RKO (cell line): Measurements from ENCODE around the gene MAGI1.
"Not testable (repeated sequence)": the region's sequence is repeated elsewhere in the genome, so short reads cannot be mapped to it uniquely, and the experiment has no call there.

Experiments used
- DNase-seq: peaks from one replicate; pipeline ENCODE4 v3.0.0-alpha.2; 2016; ENCODE audit warnings: low spot score

MAGI1 gene

DNA sequence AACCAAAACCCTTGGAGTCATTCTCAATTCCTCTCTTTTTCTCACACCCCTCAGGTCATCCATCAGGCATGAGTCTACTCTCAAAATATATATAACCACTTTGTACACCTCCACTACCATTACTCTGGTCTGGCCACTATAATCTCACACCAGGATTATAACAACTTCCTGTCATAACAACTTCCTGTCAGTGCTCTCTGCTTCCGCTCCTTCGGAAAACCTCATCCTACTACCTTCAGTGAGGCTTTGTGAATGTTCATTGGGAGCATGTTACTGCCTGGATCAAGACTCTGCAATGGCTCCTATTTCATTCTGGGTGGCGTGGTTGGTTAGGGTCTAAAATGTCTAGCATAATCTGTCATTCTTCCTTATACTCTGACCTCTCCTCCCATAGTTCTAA lies 447.4 kb downstream of the MAGI1 start:
- no peak for DNase-seq

DNA sequence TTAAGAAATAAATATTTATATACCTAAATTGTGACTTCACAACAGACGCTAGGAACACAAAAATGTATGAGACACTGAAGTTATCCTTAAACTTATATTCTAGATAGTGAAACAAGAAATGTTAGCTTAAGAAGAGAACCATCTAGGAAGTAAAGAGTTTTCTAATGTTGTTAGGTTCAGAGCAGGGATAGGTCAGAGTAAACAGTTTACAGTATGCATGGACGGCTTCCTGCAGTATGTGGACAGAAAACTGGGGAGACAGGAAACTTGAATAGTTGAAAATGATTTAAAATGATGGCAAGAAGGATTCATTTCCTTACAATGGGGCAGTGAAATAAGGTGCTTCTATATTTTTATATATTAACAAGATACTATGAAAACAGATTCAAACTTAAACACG lies 449.8 kb downstream of the MAGI1 start:
- no peak for DNase-seq

DNA sequence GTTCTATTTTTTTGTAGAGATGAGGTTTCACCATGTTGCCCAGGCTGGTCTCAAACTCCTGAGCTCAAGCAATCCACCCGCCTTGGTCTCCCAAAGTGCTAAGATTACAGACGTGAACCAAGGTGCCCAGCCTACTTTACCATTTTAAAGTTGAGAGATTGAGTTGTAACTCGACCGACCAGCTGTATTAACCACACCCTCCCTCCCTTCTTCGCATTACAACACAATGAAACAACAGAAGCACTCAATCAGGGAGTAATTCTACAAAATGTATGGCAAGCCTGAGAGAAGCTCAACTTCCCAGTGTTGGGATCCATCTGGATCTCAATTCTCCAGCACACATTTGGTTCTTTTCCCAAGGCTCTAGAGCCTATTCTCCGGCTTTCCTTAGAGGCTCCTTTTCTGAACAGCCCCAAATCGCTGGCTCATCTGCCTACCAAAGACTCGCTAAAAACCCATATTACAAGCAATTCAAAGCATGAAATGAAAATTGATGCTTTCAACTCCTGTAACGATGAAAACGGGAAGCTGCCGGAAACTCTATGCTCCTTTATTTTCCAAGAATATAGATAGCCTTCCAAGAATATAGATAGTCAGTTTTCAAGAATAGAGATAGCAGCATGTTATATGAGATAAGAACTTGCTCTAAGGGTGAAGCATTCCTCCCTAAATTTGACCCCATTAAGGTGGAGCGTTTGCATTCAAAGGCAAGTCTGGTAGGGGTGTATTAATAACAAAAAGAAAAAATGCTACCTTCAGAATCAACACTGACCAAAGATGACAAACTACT lies 450.9 kb downstream of the MAGI1 start:
- DNase-seq, result no peak

DNA sequence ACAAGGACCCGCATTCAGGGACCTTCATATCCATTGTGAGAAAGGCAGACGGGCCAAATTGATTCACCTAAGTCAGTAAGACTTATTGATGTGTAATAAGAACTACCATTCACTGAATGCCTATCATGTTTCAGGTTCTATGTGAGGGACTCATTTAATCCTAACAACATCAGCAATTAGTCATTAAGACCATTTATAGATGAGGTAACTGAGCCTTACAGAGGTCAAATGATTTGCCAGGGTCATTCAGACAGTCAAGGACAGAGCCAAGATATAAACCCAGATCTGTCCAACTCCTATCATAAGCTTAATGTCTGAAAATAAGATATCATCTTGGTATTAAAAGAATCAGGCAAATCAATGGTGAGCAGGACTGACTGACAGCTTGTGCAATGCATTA lies 453.8 kb downstream of the MAGI1 start:
- DNase-seq, result no peak

DNA sequence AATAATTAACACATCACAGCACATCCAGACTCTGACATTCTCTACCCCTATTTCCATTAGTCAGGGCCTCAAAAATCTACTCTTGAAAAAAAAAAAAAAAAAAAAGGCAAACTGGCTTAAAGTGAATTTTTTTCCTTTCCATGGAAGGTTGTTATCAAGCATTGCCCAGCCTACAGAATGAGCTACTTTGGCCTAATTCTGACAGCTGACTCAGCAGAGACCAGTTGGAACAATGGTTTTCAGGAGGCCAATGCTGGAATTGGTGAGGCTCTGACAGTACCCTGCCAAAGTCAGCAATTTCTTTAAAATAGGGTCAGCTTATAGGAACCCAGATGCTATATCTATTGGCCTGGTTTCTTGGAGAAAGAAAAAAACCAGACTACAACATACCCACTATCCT lies 454.7 kb downstream of the MAGI1 start:
- no peak for DNase-seq

DNA sequence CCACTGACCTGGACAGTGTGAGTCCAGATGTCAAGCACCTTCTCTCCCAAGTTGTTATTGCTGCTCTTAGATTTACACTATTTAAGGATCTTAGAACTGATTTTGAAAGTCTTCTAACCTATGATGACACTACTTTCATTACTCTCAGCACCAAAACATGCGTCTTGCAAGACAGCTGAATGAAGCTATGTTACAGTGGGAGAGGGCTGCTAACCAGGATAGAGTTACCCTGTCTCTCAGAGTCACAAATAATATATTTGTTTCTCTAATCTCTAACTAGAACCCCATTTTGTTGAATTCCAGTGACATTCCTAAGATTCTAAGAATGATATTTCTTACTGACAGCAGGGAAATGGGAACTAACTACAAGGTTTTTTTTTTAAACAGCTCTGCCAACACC lies 455.5 kb downstream of the MAGI1 start:
- DNase-seq, result no peak

DNA sequence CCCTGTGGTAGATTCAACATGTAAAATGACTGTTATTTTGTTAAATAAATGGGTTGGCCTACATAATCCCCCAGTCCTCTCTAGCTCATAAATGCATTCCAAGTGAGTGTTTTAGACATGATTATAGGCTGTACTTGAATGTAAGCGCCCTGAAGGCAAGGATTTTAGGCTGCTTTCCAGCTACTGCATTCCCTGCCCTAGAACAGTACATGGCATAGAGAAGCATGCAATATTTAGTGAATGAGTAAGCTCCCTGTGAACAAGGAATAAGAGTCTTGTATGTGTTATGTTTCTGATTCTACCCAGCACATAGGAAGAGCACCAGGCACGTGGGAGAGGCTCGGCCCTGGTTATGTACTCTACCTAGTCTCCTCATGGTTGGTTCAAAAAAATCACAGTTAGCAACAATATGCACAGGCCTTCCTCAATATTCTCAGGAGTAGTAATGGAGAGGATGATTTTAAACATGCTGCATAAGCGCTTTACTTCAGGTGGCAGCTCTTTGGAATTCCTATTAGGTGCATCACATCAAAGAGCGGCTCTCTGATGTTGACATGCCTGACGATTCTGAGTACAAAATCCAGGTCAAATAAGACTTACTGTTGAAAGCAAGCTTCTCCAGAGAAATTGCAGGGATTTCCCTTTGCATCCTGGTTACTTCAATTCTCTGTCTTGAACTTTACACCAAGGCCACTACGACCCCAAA lies 456.6 kb downstream of the MAGI1 start:
- DNase-seq, result no peak

DNA sequence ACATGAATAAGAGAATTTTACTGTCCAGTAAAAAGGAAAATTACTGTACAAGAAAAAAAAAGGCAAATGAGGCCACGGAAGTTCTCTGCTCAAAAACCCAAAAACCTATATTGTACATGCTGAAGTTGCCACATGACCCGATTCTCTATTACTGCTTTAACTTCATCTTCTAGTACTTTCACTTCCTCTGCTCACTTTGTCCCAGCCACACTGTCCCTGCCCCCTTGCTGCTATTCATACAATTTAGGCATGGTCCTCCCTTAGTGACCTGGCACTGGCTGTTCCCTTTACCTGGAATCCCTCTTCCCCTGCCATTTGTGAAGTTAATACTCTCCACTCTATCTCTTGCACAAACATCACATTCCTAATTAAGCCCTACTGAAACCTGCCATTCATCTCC lies 457.4 kb downstream of the MAGI1 start:
- no peak for DNase-seq

DNA sequence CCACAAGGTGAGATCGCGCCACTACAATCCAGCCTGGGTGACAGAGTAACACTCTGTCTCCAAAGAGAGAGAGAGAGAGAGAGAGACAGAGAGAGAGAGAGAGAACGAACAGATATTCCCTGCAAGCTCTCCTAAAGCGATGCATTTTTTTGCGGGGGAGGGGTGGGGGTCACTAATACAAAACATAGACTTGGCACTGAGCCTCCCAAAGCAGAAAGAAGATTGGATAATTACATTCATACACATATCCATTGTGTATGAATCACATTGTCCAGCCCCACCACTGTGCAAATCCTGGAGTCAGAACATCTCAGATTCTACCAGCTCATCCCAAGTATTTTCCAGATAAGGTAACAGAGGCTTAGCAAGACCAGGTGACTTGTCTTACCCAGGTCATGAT lies 459.9 kb downstream of the MAGI1 start:
- DNase-seq, result no peak

DNA sequence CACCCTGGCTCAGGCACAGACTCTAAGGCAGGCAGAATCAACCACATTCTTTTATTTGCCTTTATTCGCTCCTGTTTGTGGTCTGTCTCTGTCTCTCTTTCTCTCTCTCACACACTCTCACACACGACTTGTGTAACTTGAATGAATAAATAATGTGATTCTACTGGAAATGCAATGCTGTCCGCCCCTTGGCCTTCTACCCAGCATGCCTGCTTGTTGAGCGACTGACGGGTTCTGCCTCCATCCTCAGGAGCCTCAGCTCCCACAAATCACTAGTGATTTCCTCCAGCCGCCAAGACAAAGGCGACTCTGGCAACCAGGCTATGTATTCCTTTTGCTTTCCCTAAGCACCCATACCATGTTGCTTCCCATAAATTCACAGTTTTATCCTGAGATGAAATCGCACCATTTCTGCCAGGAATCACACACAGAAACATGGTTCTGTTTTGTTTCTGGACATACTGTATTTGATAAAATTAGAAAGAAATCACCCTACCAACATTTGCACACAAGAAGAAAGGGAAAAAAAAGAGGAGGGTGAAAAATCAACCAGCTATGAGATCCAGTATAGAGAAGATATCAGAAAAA lies 460.8 kb downstream of the MAGI1 start:
- DNase-seq, result no peak

DNA sequence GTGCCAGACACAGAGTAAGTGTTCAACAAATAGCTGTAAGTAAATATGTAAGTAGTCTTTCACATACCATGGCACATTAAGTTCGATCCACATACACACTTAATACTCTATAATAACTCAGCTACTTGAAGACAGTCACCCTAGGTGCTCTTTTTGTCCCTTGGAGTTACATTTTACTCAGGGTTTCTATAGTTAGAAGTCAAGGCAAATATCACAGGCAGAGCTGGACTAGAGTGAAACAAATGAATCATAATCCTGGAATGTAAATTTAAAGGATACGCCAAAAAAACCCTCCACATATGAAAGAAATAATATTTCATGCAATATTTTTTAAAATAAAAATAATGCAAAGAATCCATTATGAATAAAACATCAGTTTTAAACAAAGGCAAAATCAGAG lies 461.8 kb downstream of the MAGI1 start:
- DNase-seq, result no peak

DNA sequence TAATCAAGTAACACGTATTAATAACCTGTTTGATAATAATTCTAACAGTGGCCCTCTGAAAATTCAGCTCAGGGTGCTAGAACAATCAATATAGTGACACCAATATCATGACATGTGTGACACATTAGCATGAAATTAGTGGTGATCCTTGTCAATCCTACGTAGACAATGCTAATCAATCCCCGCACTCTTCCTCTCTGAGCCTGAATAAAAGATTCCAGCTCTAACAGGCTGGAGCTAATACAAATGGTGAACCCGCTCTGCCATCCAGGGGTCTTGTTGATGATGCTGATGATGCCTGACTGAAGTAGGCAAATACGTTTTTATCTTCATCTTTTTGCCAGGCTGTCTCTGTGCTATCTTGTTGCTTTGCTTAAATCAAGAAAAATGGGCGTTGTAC lies 462.5 kb downstream of the MAGI1 start:
- DNase-seq, result no peak

DNA sequence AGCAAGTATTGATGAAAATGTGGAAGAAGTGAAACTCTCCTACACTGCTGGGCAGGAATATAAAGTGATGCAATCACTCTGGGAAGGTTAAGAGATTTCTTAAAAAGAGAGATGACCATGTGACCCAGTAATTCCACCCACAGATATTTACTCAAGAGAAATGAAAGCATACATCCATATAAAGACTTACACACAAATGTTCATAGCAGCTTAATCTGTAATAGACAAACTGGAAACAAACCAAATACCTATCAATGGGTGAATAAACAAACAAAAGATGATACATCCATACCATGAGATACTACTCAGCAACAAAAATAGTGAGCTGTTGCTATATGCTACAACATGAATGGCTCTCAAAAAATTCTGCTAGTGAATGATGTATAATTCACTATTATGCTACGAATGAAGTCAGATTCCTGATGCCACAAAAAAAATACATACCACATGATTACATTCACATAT lies 463.3 kb downstream of the MAGI1 start:
- DNase-seq, result peak; percentile 52

DNA sequence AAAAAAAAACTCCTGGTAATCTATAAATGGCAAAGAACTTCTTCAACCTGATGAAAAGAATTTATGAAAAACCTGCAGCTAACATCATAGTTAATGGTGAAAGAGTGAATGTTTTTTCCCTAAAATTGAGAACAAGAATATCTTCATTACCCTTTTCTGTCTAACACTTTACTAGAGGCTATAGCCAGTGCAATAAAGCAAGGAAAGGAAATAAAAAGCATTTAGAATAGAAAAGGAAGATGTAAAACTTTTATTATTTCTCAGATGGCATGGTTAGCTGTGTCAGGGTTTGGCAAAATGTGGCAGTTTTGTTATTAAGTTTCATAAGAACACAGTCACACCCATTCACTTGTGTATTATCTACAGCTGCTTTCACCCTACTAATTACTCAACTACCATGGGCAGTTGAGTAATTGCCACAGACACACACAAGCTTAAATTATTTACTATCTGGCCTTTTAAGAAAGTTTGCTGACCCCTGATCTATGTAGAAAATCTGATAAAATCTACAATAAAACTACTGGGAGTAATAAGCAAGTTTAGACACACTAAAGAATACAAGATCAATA lies 465.1 kb downstream of the MAGI1 start:
- DNase-seq, result no peak

DNA sequence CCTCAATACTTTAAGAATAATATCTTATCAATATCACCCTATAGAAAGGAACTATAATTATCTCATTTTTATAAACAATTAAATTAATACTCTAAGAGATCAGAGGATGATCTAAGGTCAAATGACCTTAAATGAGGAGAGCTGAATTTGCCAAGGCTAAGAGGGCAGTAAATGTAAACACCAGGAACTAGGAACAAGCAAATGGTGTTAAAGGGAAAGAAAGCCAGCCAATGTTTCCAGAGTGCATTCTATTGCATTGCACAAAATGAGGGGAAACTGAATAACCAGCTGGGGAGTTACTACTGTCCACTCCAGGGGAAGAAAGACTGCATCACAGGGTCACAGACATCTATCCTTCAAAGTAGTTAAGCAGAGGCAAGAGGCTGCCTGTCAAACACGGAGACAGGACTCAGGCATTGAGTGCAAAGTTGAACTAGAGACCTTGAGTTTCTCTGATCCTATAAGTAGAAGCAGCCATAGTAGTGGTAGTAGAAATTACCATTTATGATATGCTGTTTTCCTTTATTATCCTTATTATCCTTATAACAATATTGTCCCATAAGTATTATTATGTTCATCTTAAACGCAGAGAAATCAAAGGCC lies 466.4 kb downstream of the MAGI1 start:
- DNase-seq, result no peak

DNA sequence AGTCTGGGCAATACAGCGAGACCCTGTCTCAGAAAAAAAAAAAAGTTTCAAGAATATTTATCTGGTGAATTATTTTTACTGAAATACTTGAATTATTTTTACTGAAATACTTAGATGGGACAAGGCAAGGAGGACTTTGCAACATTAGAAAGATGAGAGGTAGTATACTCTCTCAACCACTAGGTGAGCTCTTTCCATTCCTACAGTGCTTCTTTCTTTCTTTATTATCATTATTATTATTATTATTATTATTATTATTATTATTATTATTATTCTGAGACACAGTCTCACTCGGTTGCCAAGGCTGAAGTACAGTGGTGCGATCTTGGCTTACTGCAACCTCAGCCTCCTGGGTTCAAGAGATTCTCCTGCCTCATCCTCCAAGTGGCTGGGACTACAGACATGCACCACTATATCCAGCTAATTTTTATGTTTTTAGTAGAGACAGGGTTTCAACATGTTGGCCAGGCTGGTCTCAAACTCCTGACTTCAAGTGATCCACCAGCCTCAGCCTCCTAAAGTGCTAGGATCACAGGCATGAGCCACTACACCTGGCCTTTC lies 468.8 kb downstream of the MAGI1 start:
- no peak for DNase-seq

DNA sequence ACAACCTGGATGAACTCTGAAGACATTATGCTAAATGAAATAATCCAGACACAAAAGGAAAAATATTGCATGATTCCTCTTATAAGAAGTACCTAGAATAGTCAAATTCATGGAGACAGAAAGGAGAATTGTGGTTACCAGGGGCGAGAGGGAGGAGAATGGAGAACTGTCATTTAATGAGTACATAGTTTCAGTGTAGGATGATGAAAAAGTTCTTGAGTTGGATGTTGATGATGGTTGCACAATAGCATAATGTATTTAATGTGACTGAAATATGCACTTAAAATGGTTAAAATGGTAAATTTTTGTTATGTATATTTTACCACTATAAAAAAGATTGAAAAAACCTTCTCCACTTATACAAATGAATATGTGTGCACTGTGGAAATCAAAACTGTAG lies 469.6 kb downstream of the MAGI1 start:
- DNase-seq, result no peak

DNA sequence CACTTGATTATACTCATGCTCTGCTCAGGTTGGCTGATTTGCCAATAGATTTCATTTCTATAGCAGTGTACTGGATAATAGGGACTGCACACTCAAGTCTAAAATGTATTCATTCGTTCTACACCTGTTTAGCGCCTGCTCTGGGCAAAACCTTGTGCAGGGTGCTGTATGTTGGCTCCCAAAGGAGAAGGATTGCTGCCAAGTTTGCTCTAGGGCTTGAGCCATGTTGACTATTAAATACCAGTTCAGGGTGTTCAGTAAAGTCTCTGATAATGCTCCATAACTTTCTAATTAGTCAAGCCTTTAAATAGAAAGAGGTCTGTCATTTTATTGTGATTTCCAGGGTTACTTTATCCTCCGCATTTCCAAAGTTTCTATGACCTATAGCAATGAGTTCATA lies 470.2 kb downstream of the MAGI1 start:
- DNase-seq, result no peak

DNA sequence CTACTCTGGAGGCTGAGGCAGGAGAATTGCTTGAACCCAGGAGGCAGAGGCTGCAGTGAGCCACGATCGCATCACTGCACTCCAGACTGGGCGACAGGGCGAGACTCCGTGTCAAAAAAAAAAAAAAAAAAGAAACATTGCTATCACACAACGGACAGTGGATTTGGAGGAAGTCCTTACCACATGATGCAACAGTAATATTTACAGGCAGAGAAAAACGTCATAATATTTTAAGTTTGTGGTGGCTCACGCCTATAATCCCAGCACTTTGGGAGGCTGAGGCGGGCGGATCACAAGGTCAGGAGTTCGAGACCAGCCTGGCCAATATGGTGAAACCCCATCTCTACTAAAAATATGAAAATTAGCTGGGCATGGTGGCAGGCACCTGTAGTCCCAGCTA lies 473.0 kb downstream of the MAGI1 start:
- not testable (repeated sequence) for DNase-seq

DNA sequence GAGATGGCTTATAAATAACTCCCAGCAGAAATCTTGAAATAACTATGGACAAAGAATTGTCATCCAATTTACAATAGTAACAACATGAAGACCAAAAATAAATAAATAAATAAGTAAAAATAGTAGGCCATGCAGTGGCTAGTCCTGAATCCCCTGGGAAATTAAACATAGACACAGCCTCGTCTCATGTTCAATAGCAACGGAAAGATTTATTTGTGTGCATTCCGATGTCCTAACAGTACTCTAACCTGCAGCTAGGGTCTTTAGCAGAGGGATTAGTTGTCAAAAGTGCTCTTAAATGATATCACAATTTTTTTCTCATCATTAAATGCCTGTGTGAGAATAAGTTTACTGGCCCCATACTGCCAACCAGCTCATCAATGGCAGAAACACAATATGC lies 474.2 kb downstream of the MAGI1 start:
- no peak for DNase-seq

DNA sequence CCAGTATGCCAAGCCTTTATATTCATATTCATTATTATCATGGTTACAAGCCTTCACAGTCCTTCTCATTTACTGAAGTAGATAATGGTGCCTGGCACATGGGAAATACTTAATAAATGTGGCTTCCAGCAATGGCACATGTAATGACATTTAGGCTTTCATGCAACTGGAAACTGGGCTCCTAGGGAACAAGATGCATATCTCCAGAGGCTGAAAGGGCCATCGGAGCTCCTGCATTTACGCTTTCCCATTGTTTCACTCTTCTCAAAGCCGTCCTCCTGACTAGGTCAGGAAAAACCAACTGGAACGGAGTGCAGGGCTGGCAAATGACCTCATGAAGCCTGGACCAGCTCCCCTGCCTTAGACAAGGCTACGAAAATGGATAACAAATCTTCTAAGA lies 474.9 kb downstream of the MAGI1 start:
- DNase-seq, result no peak

DNA sequence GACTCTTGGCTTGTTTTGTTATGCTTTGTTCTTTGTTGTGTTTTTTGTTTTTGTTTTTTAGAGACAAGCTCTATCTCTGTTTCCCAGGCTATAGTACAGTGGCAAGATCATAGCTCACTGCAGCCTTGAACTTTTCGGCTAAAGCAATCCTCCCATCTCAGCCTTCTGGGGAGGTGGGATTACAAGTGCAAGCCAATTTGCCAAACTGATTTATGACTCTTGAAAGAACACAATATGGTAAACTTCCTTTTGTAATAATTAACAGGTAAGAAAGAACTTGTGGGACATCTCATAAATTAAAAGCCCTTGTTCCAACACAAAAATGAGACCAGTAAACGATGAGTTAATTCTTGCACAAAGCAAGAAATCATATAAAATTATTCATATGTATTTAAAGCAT lies 476.3 kb downstream of the MAGI1 start:
- DNase-seq, result no peak
